ENCODE data around the gene GOSR1.
"Not testable (repeated sequence)": the region's sequence is repeated elsewhere in the genome, so short reads cannot be mapped to it uniquely, and the experiment has no call there.

Gene GOSR1

DNA sequence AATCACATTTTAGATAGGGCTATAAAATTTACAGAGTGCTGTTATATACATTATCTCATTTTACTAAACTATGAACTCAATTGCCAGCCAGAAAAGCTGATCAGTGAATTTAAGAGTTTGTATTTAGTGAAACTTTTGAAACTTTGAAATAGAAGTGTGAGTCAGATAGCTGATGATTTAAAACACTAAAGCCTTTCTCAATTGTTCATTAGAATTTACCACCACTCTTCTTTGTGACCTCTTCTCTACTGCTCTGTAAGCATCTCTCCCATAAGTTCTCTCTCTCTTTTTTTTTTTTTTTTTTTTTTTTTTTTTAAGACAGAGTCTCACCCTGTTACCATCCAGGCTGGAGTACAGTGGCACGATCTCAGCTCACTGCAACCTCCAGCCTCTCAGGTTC is 43.7 kb downstream of the GOSR1 start:
- DNase-seq (ENCODE audit: insufficient read length, low spot score) (no peak), FAIRE-seq (no peak)
- TF ChIP-seq POLR2A (IDR thresholded peaks at IDR 0.05; ENCODE audit: low read depth, low read length), result no peak

DNA sequence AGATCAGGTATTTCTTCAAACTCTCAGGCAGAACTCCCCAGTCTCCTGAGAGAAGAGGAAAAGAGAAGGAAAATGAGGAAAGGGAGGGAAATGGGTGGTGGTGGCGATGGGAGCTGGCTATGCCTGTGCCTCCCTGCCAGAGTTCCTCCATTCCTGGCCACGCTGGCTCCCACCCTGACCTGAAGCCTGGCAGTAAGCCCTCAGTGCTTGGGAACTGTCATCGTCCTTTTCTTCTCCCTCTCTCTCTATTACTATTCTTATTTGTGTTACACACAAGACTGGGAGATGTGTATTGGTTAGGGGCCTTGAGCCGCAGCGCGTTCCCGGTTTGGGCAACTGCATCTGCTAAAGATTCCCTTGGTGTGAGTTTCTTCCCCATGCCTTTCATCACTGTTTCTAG is 44.6 kb downstream of the GOSR1 start:
- no peak for TF ChIP-seq POLR2A (IDR thresholded peaks at IDR 0.05; ENCODE audit: low read depth, low read length)
- no peak for FAIRE-seq
- no peak for DNase-seq (ENCODE audit: insufficient read length, low spot score)

DNA sequence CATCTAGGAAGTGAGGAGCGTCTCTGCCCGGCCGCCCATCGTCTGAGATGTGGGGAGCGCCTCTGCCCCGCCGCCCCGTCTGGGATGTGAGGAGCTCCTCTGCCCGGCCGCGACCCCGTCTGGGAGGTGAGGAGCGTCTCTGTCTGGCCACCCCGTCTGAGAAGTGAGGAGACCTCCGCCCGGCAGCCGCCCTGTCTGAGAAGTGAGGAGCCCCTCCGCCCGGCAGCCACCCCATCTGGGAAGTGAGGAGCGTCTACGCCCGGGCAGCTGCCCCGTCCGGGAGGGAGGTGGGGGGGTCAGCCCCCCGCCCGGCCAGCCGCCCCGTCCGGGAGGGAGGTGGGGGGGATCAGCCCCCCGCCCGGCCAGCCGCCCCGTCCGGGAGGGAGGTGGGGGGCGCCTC is 46.0 kb downstream of the GOSR1 start:
- not testable (repeated sequence) for DNase-seq (ENCODE audit: insufficient read length, low spot score); FAIRE-seq

DNA sequence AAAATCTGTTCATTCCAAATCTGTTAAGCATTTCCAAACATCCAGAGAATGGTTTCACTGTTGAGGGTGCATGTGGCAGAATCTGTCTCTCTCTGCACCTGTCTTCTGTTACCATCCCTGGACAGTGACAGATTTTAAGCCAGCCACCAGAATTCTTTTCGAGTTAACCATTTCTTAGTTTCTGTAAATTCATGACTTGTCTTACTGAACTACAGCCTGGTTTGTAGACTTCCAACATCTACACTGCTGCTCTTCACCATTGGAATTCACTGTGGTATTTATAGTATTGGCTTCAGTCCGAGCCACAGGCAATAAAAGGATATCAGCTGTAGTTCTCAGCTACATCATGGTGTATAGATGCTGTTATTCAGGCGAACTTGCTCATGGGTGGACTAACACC is 47.6 kb downstream of the GOSR1 start:
- no peak for DNase-seq (ENCODE audit: insufficient read length, low spot score)

DNA sequence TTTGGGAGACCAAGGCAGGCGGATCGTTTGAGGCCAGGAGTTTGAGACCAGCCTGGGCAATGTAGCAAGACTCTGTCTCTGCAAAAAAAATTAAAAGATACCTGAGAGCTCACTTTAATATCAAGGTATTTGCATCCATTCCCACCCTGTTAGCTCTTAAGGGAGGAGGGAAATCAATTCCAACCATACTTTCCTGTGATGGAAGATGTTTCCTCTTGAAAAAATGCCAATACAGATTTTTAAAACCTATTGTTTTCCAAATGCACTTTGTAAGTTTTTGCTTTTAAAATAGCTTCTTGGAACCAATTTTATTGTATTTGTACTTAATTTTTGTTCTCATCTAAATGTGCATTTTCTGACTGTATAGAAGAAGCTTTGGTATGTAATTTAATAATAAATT is 49.2 kb downstream of the GOSR1 start:
- DNase-seq (ENCODE audit: insufficient read length, low spot score) (no peak), FAIRE-seq (no peak)
- no peak for TF ChIP-seq POLR2A (IDR thresholded peaks at IDR 0.05; ENCODE audit: low read depth, low read length)

More for the DNA sequence above, 47.6 kb downstream of the GOSR1 start:
- no peak for TF ChIP-seq POLR2A (IDR thresholded peaks at IDR 0.05; ENCODE audit: low read depth, low read length)
- no peak for FAIRE-seq

DNA sequence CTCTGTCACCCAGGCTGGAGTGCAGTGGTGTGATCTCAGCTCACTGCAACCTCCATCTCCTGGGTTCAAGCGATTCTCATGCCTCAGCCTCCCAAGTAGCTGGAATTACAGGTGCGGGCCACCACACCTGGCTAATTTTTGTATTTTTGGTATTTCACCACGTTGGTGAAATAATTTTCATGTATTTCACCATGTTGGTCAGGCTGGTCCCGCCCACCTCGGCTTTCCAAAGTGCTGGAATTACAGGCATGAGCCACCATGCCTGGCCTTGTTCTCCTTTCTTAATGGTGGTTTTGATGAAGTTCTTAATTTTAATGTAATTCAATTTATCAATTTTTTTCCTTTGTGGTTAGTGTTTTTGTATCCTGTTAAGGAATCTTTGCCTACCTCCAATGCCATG is 51.5 kb downstream of the GOSR1 start:
- DNase-seq (ENCODE audit: insufficient read length, low spot score); FAIRE-seq: not testable (repeated sequence)

DNA sequence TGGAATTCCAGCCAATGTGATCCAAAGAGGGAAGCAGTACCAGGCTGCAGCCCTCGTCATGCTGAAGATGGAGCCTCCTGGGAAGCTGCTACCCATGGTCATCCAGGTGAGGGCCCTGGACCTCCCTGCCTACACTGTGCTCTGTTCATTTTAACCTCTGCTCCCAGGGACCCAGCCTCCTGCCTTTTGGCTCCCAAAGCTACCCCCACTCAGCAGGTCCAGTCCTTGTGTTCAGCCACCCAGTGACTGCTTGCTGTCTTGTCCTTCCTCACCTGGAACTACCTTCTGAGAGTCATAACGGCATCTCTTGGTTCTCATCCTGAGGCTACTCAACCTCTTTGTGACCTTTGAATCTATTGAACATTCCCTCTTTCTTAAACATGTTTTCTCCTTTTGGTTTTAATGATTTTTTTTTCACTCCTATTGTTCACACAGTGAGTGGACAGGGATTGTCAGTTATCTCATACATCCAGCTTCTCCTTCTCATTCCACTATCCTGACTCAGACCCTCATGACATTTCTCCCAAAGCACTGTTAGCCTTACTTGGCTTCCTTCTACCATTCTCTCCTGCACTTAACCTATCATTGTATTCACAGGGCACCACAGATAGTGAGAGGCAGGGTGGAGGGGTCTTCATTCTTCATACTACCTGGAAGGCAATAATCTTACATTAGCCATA is 53.3 kb downstream of the GOSR1 start:
- FAIRE-seq (no peak), DNase-seq (ENCODE audit: insufficient read length, low spot score) (peak; percentile 30)
- no peak for TF ChIP-seq POLR2A (IDR thresholded peaks at IDR 0.05; ENCODE audit: low read depth, low read length)

DNA sequence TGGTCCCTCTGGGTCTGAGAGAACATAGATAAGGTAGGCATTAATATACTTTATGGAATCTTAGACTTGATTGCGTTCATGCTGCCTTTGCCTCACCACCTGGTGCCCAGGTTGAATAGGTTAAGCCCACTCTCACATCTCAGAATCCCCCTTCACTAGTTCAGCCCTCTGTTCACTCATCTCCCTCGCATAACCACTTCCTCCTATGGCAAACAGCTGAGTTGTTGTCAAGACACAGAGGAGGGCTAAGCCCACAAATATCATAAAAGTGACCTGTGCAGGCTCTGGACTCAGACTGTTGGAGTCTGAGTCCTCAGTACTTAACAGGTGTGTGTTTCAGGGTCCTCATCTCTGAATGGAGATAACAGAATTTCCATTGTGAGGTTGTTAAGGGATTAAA is 55.7 kb downstream of the GOSR1 start:
- FAIRE-seq, result no peak
- no peak for DNase-seq (ENCODE audit: insufficient read length, low spot score)
- TF ChIP-seq POLR2A (IDR thresholded peaks at IDR 0.05; ENCODE audit: low read depth, low read length), result no peak

DNA sequence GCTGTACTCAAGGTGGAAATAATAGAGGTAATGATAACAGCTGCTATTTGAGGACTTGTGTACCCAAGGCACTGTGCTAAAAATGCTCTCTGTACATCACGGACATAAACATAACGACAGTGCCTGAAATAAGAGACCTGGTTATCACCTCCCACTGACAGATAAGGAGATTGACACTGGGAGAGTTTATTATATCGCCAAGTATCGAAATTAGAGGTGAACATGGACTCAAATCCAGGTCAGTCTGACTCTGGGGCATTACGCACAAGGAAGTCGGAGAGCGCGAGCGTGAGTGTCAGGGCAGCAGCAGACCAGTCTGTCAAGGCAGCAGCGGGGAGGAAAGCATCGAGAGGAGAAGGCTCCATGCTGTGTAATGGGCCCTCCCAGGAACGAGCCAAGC is 57.1 kb downstream of the GOSR1 start:
- DNase-seq (ENCODE audit: insufficient read length, low spot score) (no peak), FAIRE-seq (no peak)
- no peak for TF ChIP-seq POLR2A (IDR thresholded peaks at IDR 0.05; ENCODE audit: low read depth, low read length)

DNA sequence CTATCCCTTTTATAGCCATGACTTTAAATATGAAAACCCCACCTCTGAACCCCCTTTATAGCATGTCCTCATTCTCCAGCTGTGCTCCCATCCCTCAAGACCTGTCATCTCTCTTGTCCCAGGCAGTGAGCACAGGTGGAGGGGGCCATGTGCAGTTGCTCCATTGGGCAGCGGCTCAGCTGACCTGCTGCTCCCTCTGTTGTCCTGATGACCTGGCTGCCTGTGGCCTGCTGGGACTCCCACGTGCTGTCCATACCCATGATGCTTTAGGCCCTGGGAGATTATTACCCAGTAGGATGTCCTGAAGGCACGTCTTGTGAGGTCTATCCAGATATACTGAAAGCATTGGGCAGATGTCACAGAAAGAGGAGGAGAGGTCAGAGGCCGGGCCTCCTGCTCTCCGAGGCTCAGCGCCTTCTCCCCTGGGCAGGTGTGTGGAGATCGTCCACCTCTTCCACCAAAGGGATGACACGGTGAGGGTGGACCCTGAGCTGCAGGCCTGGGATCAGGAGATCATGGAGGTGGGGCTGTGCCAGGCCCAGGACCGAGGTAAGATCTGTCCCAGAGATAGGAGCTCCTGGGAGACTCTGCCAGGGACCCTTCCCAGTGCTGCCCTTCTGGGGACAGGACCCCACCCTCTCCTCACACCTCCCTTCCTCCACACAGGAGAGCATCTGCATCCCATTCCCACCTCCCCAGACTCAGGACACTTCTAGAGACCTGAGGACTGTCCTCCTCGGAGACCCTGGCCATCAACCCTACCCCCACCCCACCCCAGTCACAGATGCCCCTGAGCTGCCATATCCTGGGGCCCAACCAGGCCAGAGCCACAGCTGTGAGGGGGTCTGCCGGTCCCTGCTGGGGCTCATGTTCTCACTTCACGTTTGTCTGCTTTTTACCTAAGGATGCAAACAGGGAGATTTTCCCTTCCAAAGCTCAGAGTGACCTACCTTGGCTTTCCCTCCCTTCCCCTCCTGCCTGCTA is 58.0 kb downstream of the GOSR1 start:
- FAIRE-seq (no peak), DNase-seq (ENCODE audit: insufficient read length, low spot score) (no peak)
- no peak for TF ChIP-seq POLR2A (IDR thresholded peaks at IDR 0.05; ENCODE audit: low read depth, low read length)

DNA sequence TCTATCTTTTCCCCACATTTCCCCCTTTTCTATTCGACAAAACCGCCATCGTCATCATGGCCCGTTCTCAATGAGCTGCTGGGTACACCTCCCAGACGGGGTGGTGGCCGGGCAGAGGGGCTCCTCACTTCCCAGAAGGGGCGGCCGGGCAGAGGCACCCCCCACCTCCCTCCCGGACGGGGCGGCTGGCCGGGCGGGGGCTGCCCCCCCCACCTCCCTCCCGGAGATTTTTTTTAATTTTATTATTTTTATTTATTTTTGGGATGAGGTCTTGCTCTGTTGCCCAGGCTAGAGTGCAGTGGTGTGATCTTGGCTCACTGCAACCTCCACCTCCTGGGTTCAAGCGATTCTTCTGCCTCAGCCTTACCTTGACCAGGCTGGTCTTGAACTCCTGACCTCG is 59.6 kb downstream of the GOSR1 start:
- not testable (repeated sequence) for DNase-seq (ENCODE audit: insufficient read length, low spot score); FAIRE-seq

DNA sequence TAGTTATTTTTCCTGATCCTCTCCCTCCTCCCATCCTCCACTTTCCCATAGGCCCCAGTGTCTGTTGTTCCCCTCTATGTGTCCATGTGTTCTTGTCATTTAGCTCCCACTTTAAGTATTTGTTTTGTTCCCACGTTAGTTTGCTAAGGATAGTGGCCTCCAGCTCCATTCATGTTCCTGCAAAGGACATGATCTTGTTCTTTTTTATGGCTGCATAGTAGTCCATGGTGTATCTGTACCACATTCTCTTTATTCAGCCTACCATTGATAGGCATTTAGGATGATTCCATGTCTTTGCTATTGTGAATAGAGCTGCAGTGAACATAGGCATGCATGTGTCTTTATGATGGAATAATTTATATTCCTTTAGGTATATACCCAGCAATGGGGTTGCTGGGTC is 60.5 kb downstream of the GOSR1 start:
- DNase-seq (ENCODE audit: insufficient read length, low spot score); FAIRE-seq: not testable (repeated sequence)

DNA sequence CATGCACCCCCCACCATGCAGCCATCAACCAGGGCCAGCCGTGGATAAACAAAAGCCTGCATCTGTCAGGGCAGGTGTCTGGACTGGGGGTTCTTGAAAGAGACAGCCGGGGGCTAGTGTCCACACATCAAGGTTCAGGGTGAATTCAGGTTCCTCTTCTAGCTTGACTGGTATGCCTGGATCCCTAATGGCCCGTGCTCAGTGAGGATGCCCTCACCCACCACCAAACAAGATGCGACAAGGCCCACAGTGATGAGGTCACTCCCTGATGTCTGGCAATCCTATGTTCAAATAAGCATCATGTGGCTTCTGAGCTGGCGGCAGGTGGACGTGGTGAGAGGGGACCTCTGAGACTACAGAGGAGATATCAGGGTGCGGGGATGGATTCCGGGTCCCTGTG is 64.6 kb downstream of the GOSR1 start:
- FAIRE-seq, result no peak
- DNase-seq (ENCODE audit: insufficient read length, low spot score), result no peak
- no peak for TF ChIP-seq POLR2A (IDR thresholded peaks at IDR 0.05; ENCODE audit: low read depth, low read length)

DNA sequence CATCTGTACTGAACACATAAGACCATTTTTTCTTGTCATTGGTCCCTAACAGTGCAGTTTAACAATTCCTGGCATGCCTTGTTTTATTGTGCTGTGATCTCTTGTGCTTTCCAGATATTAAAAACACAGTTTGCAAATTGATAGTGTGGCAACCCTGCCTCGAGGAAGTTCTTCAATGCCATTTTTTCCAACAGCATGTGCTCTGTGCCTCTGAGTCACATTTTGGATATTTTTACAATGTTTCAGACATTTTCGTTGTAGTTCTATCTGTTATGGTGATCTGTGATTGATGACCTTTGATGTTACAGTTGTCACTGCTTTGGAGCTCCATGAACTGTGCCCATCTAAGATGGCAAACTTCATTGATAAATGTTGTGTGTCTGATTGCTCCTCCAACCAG is 66.2 kb downstream of the GOSR1 start:
- no peak for TF ChIP-seq POLR2A (IDR thresholded peaks at IDR 0.05; ENCODE audit: low read depth, low read length)
- DNase-seq (ENCODE audit: insufficient read length, low spot score) (no peak), FAIRE-seq (no peak)

DNA sequence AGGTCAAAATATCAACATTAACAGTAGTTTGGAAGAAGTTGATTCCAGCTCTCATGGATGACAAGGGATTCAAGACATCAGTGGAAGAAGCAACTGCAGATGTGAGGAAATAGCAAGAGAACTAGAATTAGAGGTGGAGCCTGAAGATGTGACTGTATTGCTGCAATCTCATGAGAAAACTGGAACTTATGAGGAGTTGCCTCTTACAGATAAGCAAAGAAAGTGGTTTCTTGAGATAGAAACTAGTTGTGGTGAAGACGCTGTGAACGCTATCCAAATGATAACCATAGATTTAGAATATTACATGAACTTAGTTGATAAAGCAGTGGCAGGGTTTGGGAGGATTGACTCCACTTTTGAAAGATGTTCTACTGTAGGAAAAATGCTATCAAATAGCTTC is 67.8 kb downstream of the GOSR1 start:
- TF ChIP-seq POLR2A (IDR thresholded peaks at IDR 0.05; ENCODE audit: low read depth, low read length), result no peak

More for the DNA sequence above, 67.8 kb downstream of the GOSR1 start:
- no peak for FAIRE-seq
- no peak for DNase-seq (ENCODE audit: insufficient read length, low spot score)
